Neural cell (in vitro differentiated cells): Measurements from ENCODE around the gene UNCX. TPM values are rescaled to one million over a fixed set of nuclear protein-coding genes. Genes with fewer than 3 reads are reported as not detected.

Source experiments
- H2AFZ ChIP-seq: fragments of 200-600, 300-800 bp; sonication (generic), shearing (Covaris generic); 2 replicates; pipeline ENCODE4 v1.6.0; 2014; ENCODE audit warnings: low read depth, mild to moderate bottlenecking, antibody characterized with exemption, low read length, moderate library complexity
- H3F3A ChIP-seq: fragments of 200-600 bp; shearing (Covaris generic); 2 replicates; pipeline ENCODE4 v1.6.1; 2016; ENCODE audit warnings: mild to moderate bottlenecking, moderate library complexity, mixed read lengths, antibody characterized with exemption, low read length; ENCODE audit not compliant: insufficient read depth, poor library complexity, severe bottlenecking
- H3K27ac ChIP-seq: fragments of 200-600, 300-800 bp; sonication (generic), shearing (Covaris generic); 2 replicates; pipeline ENCODE4 v1.5.1; 2014; ENCODE audit warnings: mild to moderate bottlenecking, low read length, moderate library complexity
- H3K27me3 ChIP-seq: fragments of 300-800, 200-600 bp; sonication (generic), shearing (Covaris generic); 2 replicates; pipeline ENCODE4 v1.6.0; 2014; ENCODE audit warnings: mild to moderate bottlenecking, low read depth, low read length, moderate library complexity; ENCODE audit not compliant: insufficient read depth
- H3K36me3 ChIP-seq: fragments of 300-800, 200-600 bp; sonication (generic), shearing (Covaris generic); 2 replicates; pipeline ENCODE4 v1.5.1; 2014; ENCODE audit warnings: mild to moderate bottlenecking, antibody characterized with exemption, low read length, moderate library complexity; ENCODE audit not compliant: insufficient read depth
- H3K4me2 ChIP-seq: fragments of 300-800, 200-600 bp; sonication (generic), shearing (Covaris generic); 2 replicates; pipeline ENCODE4 v1.6.0; 2014; ENCODE audit warnings: mild to moderate bottlenecking, low read length
- H3K4me3 ChIP-seq: fragments of 300-800, 200-600 bp; sonication (generic), shearing (Covaris generic); 2 replicates; pipeline ENCODE4 v1.5.1; 2014; ENCODE audit warnings: mild to moderate bottlenecking, low read length, moderate library complexity
- H3K79me2 ChIP-seq: fragments of 200-600 bp; shearing (Covaris generic); replicated peaks from 2 replicates; pipeline ENCODE4 v1.6.0; 2014; ENCODE audit warnings: mild to moderate bottlenecking, low read length, moderate library complexity; ENCODE audit not compliant: insufficient read depth
- H3K9ac ChIP-seq: fragments of 300-800, 200-600 bp; sonication (generic), shearing (Covaris generic); 2 replicates; pipeline ENCODE4 v1.6.1; 2016; ENCODE audit warnings: mild to moderate bottlenecking, low read length, mixed read lengths
- H3K9me2 ChIP-seq: fragments of 200-600 bp; shearing (Covaris generic); 2 replicates; pipeline ENCODE4 v1.6.1; 2016; ENCODE audit warnings: mild to moderate bottlenecking, low read length, mixed read lengths; ENCODE audit not compliant: insufficient read depth
- H3K9me3 ChIP-seq: fragments of 200-600, 300-800 bp; sonication (generic), shearing (Covaris generic); 2 replicates; pipeline ENCODE4 v1.6.1; 2016; ENCODE audit warnings: mild to moderate bottlenecking, mixed run types, low read length, moderate library complexity, mixed read lengths
- H4K20me1 ChIP-seq: fragments of 200-600 bp; shearing (Covaris generic); 2 replicates; pipeline ENCODE4 v1.6.1; 2016; ENCODE audit warnings: mild to moderate bottlenecking, mixed run types; ENCODE audit not compliant: insufficient read depth
- EP300 ChIP-seq: fragments of 450-650 bp; conservative IDR thresholded peaks from 2 replicates; pipeline ENCODE4 v1.6.1; 2014; ENCODE audit warnings: antibody characterized with exemption, mild to moderate bottlenecking, moderate library complexity; ENCODE audit not compliant: poor library complexity, severe bottlenecking
- EZH2 ChIP-seq: fragments of 200-600, 300-800 bp; shearing (Covaris generic), sonication (generic); IDR thresholded peaks from 2 replicates; pipeline ENCODE4 v1.6.1; 2014; ENCODE audit warnings: antibody characterized with exemption, low read length, borderline replicate concordance, mild to moderate bottlenecking; ENCODE audit not compliant: insufficient read depth, poor library complexity, severe bottlenecking
- MXI1 ChIP-seq: fragments of 450-650 bp; conservative IDR thresholded peaks from 2 replicates; pipeline ENCODE4 v1.6.1; 2014; ENCODE audit warnings: antibody characterized with exemption, mild to moderate bottlenecking; ENCODE audit not compliant: poor library complexity, severe bottlenecking
- POLR2AphosphoS5 ChIP-seq: IDR thresholded peaks from 2 replicates; pipeline ENCODE4 v1.6.1; 2012
- RAD21 ChIP-seq: fragments of 450-650 bp; conservative IDR thresholded peaks from 2 replicates; pipeline ENCODE4 v1.6.1; 2014; ENCODE audit warnings: antibody characterized with exemption, mild to moderate bottlenecking, moderate library complexity
- SMC3 ChIP-seq: fragments of 450-650 bp; conservative IDR thresholded peaks from 2 replicates; pipeline ENCODE4 v1.6.1; 2014; ENCODE audit warnings: antibody characterized with exemption, mild to moderate bottlenecking, moderate library complexity; ENCODE audit not compliant: poor library complexity
- TAF1 ChIP-seq: IDR thresholded peaks from 2 replicates; pipeline ENCODE4 v1.6.1; 2012; ENCODE audit warnings: low read depth
- polyA plus RNA-seq: library from polyadenylated mRNA; depleted of rRNA; stranded (reverse); fragments of >200 nt; gene quantifications from 2 replicates; pipeline ENCODE4 v1.2.3, GENCODE V29; 2014
- TF ChIP-seq, protein P1 (sequence below): IDR thresholded peaks from 2 replicates; pipeline ENCODE4 v1.6.1; 2012; ENCODE audit warnings: borderline replicate concordance
- TF ChIP-seq, protein P2 (sequence below): fragments of 450-650 bp; IDR thresholded peaks from 2 replicates; pipeline ENCODE4 v1.5.1; 2014; ENCODE audit warnings: antibody characterized with exemption, mild to moderate bottlenecking, moderate library complexity; ENCODE audit not compliant: poor library complexity, severe bottlenecking

The UNCX gene
- polyA plus RNA-seq, 1 donor from 2014 or later = 1.6 TPM

DNA sequence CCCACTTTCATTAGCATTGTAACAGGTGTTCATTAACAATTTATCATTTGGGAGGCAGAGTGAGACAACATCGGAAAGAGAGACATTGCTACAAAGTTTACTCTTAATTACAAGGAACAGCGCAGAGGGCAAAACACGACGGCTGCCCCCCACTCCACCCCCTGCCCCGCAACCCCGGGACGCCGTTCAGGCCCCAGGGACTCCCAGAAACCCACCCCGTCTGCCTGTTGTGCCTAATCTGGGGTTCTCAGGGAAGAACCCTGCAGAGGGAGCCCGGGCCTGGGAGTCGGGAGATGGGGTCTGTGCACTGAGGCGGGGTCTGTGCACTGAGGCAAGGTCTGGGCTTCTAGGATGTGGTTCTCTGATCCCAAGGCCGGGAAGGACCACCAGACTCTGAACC is 25.2 kb downstream of the UNCX start:
- H3K9me2 ChIP-seq = no peaks in the 10 kb centered on the region
- no peak overlapping the region for H3K4me3 ChIP-seq
- TF ChIP-seq, protein P1, sequence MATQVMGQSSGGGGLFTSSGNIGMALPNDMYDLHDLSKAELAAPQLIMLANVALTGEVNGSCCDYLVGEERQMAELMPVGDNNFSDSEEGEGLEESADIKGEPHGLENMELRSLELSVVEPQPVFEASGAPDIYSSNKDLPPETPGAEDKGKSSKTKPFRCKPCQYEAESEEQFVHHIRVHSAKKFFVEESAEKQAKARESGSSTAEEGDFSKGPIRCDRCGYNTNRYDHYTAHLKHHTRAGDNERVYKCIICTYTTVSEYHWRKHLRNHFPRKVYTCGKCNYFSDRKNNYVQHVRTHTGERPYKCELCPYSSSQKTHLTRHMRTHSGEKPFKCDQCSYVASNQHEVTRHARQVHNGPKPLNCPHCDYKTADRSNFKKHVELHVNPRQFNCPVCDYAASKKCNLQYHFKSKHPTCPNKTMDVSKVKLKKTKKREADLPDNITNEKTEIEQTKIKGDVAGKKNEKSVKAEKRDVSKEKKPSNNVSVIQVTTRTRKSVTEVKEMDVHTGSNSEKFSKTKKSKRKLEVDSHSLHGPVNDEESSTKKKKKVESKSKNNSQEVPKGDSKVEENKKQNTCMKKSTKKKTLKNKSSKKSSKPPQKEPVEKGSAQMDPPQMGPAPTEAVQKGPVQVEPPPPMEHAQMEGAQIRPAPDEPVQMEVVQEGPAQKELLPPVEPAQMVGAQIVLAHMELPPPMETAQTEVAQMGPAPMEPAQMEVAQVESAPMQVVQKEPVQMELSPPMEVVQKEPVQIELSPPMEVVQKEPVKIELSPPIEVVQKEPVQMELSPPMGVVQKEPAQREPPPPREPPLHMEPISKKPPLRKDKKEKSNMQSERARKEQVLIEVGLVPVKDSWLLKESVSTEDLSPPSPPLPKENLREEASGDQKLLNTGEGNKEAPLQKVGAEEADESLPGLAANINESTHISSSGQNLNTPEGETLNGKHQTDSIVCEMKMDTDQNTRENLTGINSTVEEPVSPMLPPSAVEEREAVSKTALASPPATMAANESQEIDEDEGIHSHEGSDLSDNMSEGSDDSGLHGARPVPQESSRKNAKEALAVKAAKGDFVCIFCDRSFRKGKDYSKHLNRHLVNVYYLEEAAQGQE = no peak
- TF ChIP-seq EP300 = no peak
- TF ChIP-seq RAD21 = no peak
- no peak for TF ChIP-seq MXI1
- no peak for TF ChIP-seq POLR2AphosphoS5
- TF ChIP-seq EZH2 = no peak
- TF ChIP-seq SMC3 = no peak
- TF ChIP-seq, protein P2, sequence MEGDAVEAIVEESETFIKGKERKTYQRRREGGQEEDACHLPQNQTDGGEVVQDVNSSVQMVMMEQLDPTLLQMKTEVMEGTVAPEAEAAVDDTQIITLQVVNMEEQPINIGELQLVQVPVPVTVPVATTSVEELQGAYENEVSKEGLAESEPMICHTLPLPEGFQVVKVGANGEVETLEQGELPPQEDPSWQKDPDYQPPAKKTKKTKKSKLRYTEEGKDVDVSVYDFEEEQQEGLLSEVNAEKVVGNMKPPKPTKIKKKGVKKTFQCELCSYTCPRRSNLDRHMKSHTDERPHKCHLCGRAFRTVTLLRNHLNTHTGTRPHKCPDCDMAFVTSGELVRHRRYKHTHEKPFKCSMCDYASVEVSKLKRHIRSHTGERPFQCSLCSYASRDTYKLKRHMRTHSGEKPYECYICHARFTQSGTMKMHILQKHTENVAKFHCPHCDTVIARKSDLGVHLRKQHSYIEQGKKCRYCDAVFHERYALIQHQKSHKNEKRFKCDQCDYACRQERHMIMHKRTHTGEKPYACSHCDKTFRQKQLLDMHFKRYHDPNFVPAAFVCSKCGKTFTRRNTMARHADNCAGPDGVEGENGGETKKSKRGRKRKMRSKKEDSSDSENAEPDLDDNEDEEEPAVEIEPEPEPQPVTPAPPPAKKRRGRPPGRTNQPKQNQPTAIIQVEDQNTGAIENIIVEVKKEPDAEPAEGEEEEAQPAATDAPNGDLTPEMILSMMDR = no peak
- no peak for TF ChIP-seq TAF1
- H3K4me2 ChIP-seq = no peak overlapping the region
- H3K27ac ChIP-seq = no peak overlapping the region
- no peaks in the 10 kb centered on the region for H3K9me3 ChIP-seq
- H3K36me3 ChIP-seq = no peaks in the 10 kb centered on the region
- H3K27me3 ChIP-seq = no peaks in the 10 kb centered on the region
- no peaks in the 10 kb centered on the region for H3K79me2 ChIP-seq
- no peaks in the 10 kb centered on the region for H4K20me1 ChIP-seq
- H2AFZ ChIP-seq = no peak overlapping the region
- H3F3A ChIP-seq = no peaks in the 10 kb centered on the region
- no peak overlapping the region for H3K9ac ChIP-seq

DNA sequence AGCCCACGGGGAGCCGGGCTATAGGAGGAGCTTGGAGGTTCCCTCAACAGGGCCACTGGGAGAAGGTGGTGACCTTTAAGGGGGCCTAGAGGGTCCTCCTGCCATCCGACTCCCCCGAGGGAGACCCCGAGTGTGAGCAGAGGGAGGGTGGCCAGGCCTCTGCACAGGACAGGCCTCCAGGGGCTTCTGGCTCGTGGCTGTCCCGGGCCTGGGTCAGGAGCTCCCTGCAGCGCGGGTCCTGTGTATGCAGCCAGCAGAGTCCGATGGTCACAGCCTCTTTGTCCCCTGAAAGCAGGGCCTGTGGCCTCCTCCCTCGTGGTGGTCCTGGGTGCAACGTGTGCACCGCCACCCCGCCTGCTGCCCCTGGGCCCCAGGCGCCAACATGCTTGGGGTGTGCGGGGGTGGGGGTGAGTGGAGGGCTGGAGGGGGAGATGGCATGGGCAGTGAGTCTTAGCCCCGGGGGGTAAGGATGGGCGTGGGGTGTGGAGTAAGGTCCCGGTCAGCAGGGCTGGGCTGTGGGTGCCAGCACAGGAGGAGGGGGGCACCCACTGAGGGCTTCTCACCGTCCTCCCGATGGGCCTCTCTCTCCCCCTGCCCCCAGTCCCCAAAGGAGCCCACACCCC is 27.1 kb downstream of the UNCX start:
- H3K9me3 ChIP-seq = no peaks in the 10 kb centered on the region
- no peaks in the 10 kb centered on the region for H4K20me1 ChIP-seq
- H3K27me3 ChIP-seq = no peaks in the 10 kb centered on the region
- no peaks in the 10 kb centered on the region for H3K79me2 ChIP-seq
- no peak overlapping the region for H3K4me2 ChIP-seq
- H3F3A ChIP-seq = no peaks in the 10 kb centered on the region
- H3K9me2 ChIP-seq = no peaks in the 10 kb centered on the region
- H3K9ac ChIP-seq = no peak overlapping the region
- no peak overlapping the region for H3K27ac ChIP-seq
- H3K4me3 ChIP-seq = no peak overlapping the region
- H2AFZ ChIP-seq = no peak overlapping the region
- TF ChIP-seq, protein P1 = no peak
- TF ChIP-seq MXI1 = no peak
- H3K36me3 ChIP-seq = no peaks in the 10 kb centered on the region
